Mammary epithelial cell (primary cell): ENCODE measurements around the gene ALDH3B2.

Experiments
- EZH2 ChIP-seq: IDR thresholded peaks from 2 replicates; pipeline ENCODE4 v1.6.1; 2012; ENCODE audit warnings: low read length, inconsistent platforms, borderline replicate concordance
- TF ChIP-seq, protein P1 (sequence below), 2 donors: IDR thresholded peaks in 1 of 2; conservative IDR thresholded peaks in 1 of 2; 2 replicates each; pipeline ENCODE4 v1.5.1; 2011 to 2012; ENCODE audit warnings: inconsistent platforms in 2 of 2, low read length in 2 of 2, mild to moderate bottlenecking in 2 of 2, control low read depth in 1 of 2, low read depth in 1 of 2; ENCODE audit not compliant: insufficient read depth in 1 of 2; ENCODE audit errors: extremely low read depth in 1 of 2

GRCh38 chr11:67675058-67675747 lies 780 bp upstream of the ALDH3B2 start:
- TF ChIP-seq, protein P1, sequence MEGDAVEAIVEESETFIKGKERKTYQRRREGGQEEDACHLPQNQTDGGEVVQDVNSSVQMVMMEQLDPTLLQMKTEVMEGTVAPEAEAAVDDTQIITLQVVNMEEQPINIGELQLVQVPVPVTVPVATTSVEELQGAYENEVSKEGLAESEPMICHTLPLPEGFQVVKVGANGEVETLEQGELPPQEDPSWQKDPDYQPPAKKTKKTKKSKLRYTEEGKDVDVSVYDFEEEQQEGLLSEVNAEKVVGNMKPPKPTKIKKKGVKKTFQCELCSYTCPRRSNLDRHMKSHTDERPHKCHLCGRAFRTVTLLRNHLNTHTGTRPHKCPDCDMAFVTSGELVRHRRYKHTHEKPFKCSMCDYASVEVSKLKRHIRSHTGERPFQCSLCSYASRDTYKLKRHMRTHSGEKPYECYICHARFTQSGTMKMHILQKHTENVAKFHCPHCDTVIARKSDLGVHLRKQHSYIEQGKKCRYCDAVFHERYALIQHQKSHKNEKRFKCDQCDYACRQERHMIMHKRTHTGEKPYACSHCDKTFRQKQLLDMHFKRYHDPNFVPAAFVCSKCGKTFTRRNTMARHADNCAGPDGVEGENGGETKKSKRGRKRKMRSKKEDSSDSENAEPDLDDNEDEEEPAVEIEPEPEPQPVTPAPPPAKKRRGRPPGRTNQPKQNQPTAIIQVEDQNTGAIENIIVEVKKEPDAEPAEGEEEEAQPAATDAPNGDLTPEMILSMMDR (conservative IDR thresholded peaks at IDR 0.05 in 1 of 2, IDR thresholded peaks at IDR 0.05 in 1 of 2; ENCODE audit: extremely low read depth in 1 of 2, insufficient read depth in 1 of 2, low read depth in 1 of 2, low read length in 2 of 2), result no peak
- TF ChIP-seq EZH2, result no peak
